CD8-positive, alpha-beta memory T cell (primary cell): Measurements from ENCODE around the gene PGBD5. TPM values are rescaled to one million over a fixed set of nuclear protein-coding genes. Genes with fewer than 3 reads are reported as not detected.
"Not testable (repeated sequence)": the region's sequence is repeated elsewhere in the genome, so short reads cannot be mapped to it uniquely, and the experiment has no call there.

Experiments
- CTCF ChIA-PET: fragments of 350-600 bp; sonication (Branson Sonifier 250); formaldehyde crosslinking; loops from one replicate; lab custom pipeline; 2021; ENCODE audit warnings: antibody characterized with exemption; lab: Charles Lee
- POLR2A ChIA-PET: fragments of 350-600 bp; sonication (Branson Sonifier 250); formaldehyde crosslinking; loops from one replicate; lab custom pipeline; 2021; ENCODE audit warnings: antibody characterized with exemption; lab: Charles Lee
- DNase-seq, 5 donors: peaks; one replicate each; pipeline versions ENCODE4 v3.0.0 to v3.0.0-alpha.2; 2020 to 2022; ENCODE audit warnings: mixed read lengths in 1 of 5
- H3K27ac ChIP-seq: one replicate; pipeline ENCODE4 v1.7.0; 2013; ENCODE audit warnings: low read depth, mild to moderate bottlenecking, low read length, moderate library complexity
- H3K27me3 ChIP-seq: 2 replicates; pipeline ENCODE4 v1.7.0; 2013; ENCODE audit warnings: low read length, mild to moderate bottlenecking; ENCODE audit not compliant: insufficient read depth, poor library complexity, severe bottlenecking
- H3K36me3 ChIP-seq: 2 replicates; pipeline ENCODE4 v1.7.0; 2013; ENCODE audit warnings: mild to moderate bottlenecking, low read length, moderate library complexity; ENCODE audit not compliant: insufficient read depth
- H3K4me1 ChIP-seq: 2 replicates; pipeline ENCODE4 v1.7.0; 2013; ENCODE audit warnings: mild to moderate bottlenecking, low read length, moderate library complexity; ENCODE audit not compliant: insufficient read depth
- H3K4me3 ChIP-seq: 2 replicates; pipeline ENCODE4 v1.7.0; 2013; ENCODE audit warnings: mild to moderate bottlenecking, low read length
- H3K9me3 ChIP-seq: 2 replicates; pipeline ENCODE4 v1.7.0; 2013; ENCODE audit warnings: mild to moderate bottlenecking, low read length
- H3K27ac Mint-ChIP-seq, 8 donors: one replicate each; pipeline ENCODE4 v1.8.0; 2020 to 2021; ENCODE audit warnings: mixed read lengths in 8 of 8, mild to moderate bottlenecking in 6 of 8, inconsistent platforms in 3 of 8, moderate library complexity in 3 of 8
- H3K27me3 Mint-ChIP-seq, 2 donors: one replicate each; pipeline ENCODE4 v1.8.0; 2020 to 2021; ENCODE audit warnings: mixed read lengths in 2 of 2, mild to moderate bottlenecking in 1 of 2, moderate library complexity in 1 of 2
- H3K36me3 Mint-ChIP-seq, 3 donors: one replicate each; pipeline ENCODE4 v1.8.0; 2020 to 2021; ENCODE audit warnings: mixed read lengths in 3 of 3, inconsistent platforms in 1 of 3, mild to moderate bottlenecking in 1 of 3
- H3K4me1 Mint-ChIP-seq, 3 donors: one replicate each; pipeline ENCODE4 v1.8.0; 2020 to 2021; ENCODE audit warnings: mixed read lengths in 3 of 3, inconsistent platforms in 1 of 3, mild to moderate bottlenecking in 1 of 3
- H3K4me3 Mint-ChIP-seq, 7 donors: one replicate each; pipeline ENCODE4 v1.8.0; 2020 to 2021; ENCODE audit warnings: mixed read lengths in 7 of 7, mild to moderate bottlenecking in 6 of 7, moderate library complexity in 4 of 7, inconsistent platforms in 2 of 7
- H3K9me3 Mint-ChIP-seq, 5 donors: one replicate each; pipeline ENCODE4 v1.8.0; 2020 to 2022; ENCODE audit warnings: mixed read lengths in 5 of 5, mild to moderate bottlenecking in 3 of 5, moderate library complexity in 2 of 5, inconsistent platforms in 1 of 5
- polyA plus RNA-seq: library from polyadenylated mRNA; unstranded; fragments of 300-500 nt; fragmentation: Illumina TruSeq; gene quantifications from one replicate; pipeline ENCODE4 v1.2.3, GENCODE V29; 2021
- total RNA-seq, 2 experiments: library from RNA; stranded (reverse); gene quantifications; one replicate each; pipeline ENCODE4 v1.2.3, GENCODE V29; 2021

Gene PGBD5
- total and polyA plus RNA-seq, 3 experiments from 2014 or later, result not detected

DNA sequence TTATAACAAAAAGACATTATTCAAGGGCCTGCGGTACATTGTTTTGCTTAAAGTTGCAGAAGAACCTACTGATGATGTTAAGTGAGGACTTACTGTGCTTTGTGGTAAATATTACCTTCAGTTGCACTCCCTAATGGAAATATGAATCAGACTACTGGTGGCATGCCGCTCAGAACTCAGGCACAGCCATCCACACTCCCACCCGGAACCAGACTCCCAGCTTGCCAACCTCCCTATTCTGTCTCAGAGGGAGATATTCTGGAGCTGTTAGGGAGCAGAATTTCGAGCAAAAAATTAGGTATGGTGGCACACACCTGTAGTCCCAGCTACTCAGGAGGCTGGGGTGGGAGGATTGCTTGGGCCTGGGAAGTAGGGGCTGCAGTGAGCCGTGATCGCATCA, 13.1 kb downstream of the PGBD5 start:
- H3K27ac ChIP-seq, result no peak overlapping the region
- H3K4me1 Mint-ChIP-seq, result no peaks in the 10 kb centered on the region
- no peaks in the 10 kb centered on the region for H3K4me1 ChIP-seq
- POLR2A ChIA-PET, result no interaction called here
- H3K9me3 Mint-ChIP-seq, result peaks cover 0 to 4% (median 0%) of the 10 kb centered on the region in 5 donors
- no peak overlapping the region for H3K4me3 ChIP-seq
- no peak for DNase-seq
- H3K9me3 ChIP-seq, result no peaks in the 10 kb centered on the region
- H3K36me3 ChIP-seq, result no peaks in the 10 kb centered on the region
- peaks cover 19 to 65% of the 10 kb centered on the region in 2 donors for H3K27me3 Mint-ChIP-seq
- no peaks in the 10 kb centered on the region for H3K36me3 Mint-ChIP-seq
- no peak overlapping the region for H3K27ac Mint-ChIP-seq
- CTCF ChIA-PET, result no interaction called here
- H3K27me3 ChIP-seq, result peaks cover 3% of the 10 kb centered on the region
- H3K4me3 Mint-ChIP-seq, result no peak overlapping the region

GRCh38 chr1:230408971-230409370, 17.2 kb downstream of the PGBD5 start:
- Histone ChIP-seq H3K27ac (no peak overlapping the region), H3K9me3 (no peaks in the 10 kb centered on the region), H3K36me3 (no peaks in the 10 kb centered on the region), H3K4me3 (no peak overlapping the region), H3K4me1 (no peaks in the 10 kb centered on the region), H3K27me3 (no peaks in the 10 kb centered on the region)
- CTCF ChIA-PET, result no interaction called here
- Mint-ChIP-seq H3K27me3 (peaks cover 7 to 38% of the 10 kb centered on the region in 2 donors), H3K4me3 (no peak overlapping the region), H3K9me3 (peaks cover 0 to 6% (median 0%) of the 10 kb centered on the region in 5 donors), H3K27ac (no peak overlapping the region), H3K4me1 (no peaks in the 10 kb centered on the region), H3K36me3 (no peaks in the 10 kb centered on the region)
- POLR2A ChIA-PET, result no interaction called here
- no peak for DNase-seq

DNA sequence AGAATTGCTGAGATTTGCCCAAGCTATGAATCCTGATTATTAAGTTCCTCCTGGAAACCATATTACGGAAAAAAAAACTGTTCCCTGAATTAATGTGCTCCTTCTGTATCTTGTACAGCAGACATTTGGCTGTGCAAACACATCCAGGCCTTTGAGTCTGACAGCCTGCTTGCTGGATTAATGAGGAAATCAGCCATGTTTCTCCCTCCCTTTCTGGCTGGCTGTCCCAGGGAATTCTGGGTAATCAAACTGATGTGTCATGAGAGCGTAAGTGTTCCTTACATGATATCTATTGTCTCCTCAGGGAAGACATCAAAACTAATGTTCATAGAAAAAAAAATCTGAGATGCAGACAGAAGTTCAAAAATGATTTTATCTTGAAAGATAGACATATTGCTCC, 18.8 kb downstream of the PGBD5 start:
- POLR2A ChIA-PET, result no interaction called here

GRCh38 chr1:230406727-230407126, 19.4 kb downstream of the PGBD5 start:
- H3K27ac ChIP-seq, H3K9me3 ChIP-seq, H3K27ac Mint-ChIP-seq, H3K4me1 Mint-ChIP-seq, H3K4me3 Mint-ChIP-seq, DNase-seq, H3K27me3 ChIP-seq, H3K4me1 ChIP-seq, H3K4me3 ChIP-seq, H3K36me3 ChIP-seq, POLR2A ChIA-PET, H3K9me3 Mint-ChIP-seq, H3K36me3 Mint-ChIP-seq, CTCF ChIA-PET: not testable (repeated sequence)
- peaks cover 2 to 36% of the 10 kb centered on the region in 2 donors for H3K27me3 Mint-ChIP-seq

More for the DNA sequence above, 18.8 kb downstream of the PGBD5 start:
- Mint-ChIP-seq H3K27me3 (peaks cover 4 to 35% of the 10 kb centered on the region in 2 donors), H3K36me3 (no peaks in the 10 kb centered on the region), H3K27ac (no peak overlapping the region), H3K9me3 (peaks cover 0 to 6% (median 0%) of the 10 kb centered on the region in 5 donors), H3K4me1 (no peaks in the 10 kb centered on the region), H3K4me3 (no peak overlapping the region)
- H3K27ac ChIP-seq, result no peak overlapping the region
- no peak for DNase-seq
- no peaks in the 10 kb centered on the region for H3K9me3 ChIP-seq
- H3K27me3 ChIP-seq, result no peaks in the 10 kb centered on the region
- no peaks in the 10 kb centered on the region for H3K36me3 ChIP-seq
- H3K4me1 ChIP-seq, result no peaks in the 10 kb centered on the region
- no peak overlapping the region for H3K4me3 ChIP-seq
- CTCF ChIA-PET, result no interaction called here

DNA sequence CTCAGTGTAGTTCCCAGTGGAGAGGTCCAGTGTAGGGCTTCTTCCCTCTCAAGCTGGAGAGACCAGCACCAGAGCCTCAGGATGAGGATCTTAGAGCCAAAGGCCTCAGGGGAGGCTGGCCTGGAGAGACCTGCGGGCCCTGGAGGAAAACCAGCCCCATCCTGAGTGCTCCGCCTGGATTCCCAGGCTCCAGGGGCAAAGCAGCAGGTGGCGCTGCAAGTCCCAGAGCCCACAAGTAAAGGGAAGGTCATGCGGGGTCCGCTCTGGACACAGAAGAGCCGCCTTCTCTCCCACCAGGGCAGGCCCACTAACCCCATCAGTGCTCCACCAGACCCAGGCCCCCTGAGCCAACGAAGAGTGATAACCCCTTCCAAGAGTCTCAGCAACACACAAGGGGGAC, 22.7 kb downstream of the PGBD5 start:
- CTCF ChIA-PET, result no interaction called here
- Histone ChIP-seq H3K9me3 (no peaks in the 10 kb centered on the region), H3K4me1 (no peaks in the 10 kb centered on the region), H3K27me3 (no peaks in the 10 kb centered on the region), H3K4me3 (no peak overlapping the region), H3K27ac (no peak overlapping the region), H3K36me3 (no peaks in the 10 kb centered on the region)
- no peaks in the 10 kb centered on the region for H3K4me1 Mint-ChIP-seq
- H3K9me3 Mint-ChIP-seq, result peaks cover 0 to 2% (median 0%) of the 10 kb centered on the region in 5 donors
- peaks cover 9 to 48% of the 10 kb centered on the region in 2 donors for H3K27me3 Mint-ChIP-seq
- no peak for DNase-seq
- H3K4me3 Mint-ChIP-seq, result no peak overlapping the region
- H3K36me3 Mint-ChIP-seq, result no peaks in the 10 kb centered on the region
- POLR2A ChIA-PET, result no interaction called here
- no peak overlapping the region for H3K27ac Mint-ChIP-seq

DNA sequence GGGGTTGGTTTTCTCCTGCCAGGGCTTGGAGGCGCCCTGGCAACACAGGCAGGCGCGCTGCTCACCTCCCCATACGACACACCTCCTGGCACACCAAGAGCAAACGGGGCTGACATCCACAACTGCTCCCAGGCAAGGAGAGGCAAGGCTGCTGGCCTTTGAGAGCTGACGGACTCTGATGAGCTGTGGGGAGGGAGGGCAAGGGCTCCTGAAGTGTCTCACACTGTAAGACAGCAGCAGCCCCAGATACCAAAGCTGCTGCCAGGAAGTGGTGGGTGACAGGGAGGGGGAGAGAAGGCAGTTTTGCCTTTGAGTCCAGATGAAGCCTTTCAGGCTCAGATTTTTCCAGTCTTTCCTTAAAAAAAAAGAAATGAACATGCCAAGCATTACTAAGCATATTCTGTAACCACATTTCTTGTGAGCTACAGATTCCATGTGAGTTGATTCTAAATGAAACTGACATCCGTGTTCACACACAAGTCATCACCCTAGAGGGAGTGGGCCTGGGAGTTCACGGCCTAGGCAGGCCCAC, 24.3 kb downstream of the PGBD5 start:
- H3K4me1 ChIP-seq, result no peaks in the 10 kb centered on the region
- Mint-ChIP-seq H3K27ac (no peak overlapping the region), H3K9me3 (peaks cover 0 to 2% (median 0%) of the 10 kb centered on the region in 5 donors), H3K36me3 (no peaks in the 10 kb centered on the region), H3K27me3 (peaks cover 18 to 57% of the 10 kb centered on the region in 2 donors), H3K4me3 (no peak overlapping the region), H3K4me1 (no peaks in the 10 kb centered on the region)
- H3K9me3 ChIP-seq, result no peaks in the 10 kb centered on the region
- no peak for DNase-seq
- no peak overlapping the region for H3K27ac ChIP-seq
- ChIA-PET POLR2A (no interaction called here), CTCF (no interaction called here)
- H3K27me3 ChIP-seq, result no peaks in the 10 kb centered on the region
- no peaks in the 10 kb centered on the region for H3K36me3 ChIP-seq
- H3K4me3 ChIP-seq, result no peak overlapping the region

DNA sequence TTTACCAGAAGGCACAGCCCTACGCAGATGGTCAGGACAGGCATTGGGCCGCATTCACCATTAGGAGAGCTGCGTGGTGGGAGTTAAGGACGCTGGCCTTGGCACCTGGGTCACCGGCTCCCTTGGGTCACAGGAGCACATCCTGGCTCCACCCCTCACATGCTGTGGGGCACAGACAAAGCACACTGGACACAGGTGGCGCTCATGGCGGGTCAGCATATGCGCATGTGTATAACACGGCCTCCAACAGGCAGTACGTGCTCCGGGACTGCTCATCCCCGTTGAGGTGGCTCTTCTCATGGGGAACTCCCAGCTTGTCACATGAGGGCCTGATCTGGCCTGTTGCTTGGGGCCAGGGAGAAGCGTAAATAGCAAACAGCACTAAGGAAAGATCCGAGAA, 25.0 kb downstream of the PGBD5 start:
- CTCF ChIA-PET, result no interaction called here
- POLR2A ChIA-PET, result no interaction called here
- H3K36me3 ChIP-seq, result no peaks in the 10 kb centered on the region
- no peak for DNase-seq
- H3K4me1 ChIP-seq, result no peaks in the 10 kb centered on the region
- no peak overlapping the region for H3K27ac Mint-ChIP-seq
- H3K4me3 Mint-ChIP-seq, result no peak overlapping the region
- H3K27me3 ChIP-seq, result no peaks in the 10 kb centered on the region
- H3K27me3 Mint-ChIP-seq, result peaks cover 20 to 61% of the 10 kb centered on the region in 2 donors
- no peaks in the 10 kb centered on the region for H3K4me1 Mint-ChIP-seq
- H3K27ac ChIP-seq, result no peak overlapping the region
- H3K4me3 ChIP-seq, result no peak overlapping the region
- no peaks in the 10 kb centered on the region for H3K9me3 ChIP-seq
- no peaks in the 10 kb centered on the region for H3K36me3 Mint-ChIP-seq
- peaks cover 0 to 2% (median 0%) of the 10 kb centered on the region in 5 donors for H3K9me3 Mint-ChIP-seq

DNA sequence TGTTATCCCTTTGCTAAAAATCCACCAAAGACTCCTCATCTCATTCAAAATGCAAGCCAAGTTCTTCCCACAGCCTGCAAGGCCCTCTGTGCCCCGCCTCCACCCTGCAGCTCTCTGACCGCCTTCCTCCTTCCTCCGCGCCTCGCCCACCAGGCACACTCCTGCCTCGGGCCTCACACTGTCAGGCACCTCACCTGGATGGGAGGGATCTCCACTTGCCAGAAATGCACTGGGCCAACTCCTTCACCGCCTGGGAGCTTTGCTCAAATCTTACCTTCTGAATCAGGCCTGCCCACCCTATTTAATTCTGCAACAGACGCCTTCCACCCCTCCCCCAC, 26.2 kb downstream of the PGBD5 start:
- H3K36me3 Mint-ChIP-seq, result no peaks in the 10 kb centered on the region
- Histone ChIP-seq H3K27me3 (no peaks in the 10 kb centered on the region), H3K4me1 (no peaks in the 10 kb centered on the region), H3K4me3 (no peak overlapping the region), H3K36me3 (no peaks in the 10 kb centered on the region), H3K9me3 (no peaks in the 10 kb centered on the region), H3K27ac (no peak overlapping the region)
- no peak overlapping the region for H3K27ac Mint-ChIP-seq
- H3K27me3 Mint-ChIP-seq, result peaks cover 20 to 61% of the 10 kb centered on the region in 2 donors
- no peaks in the 10 kb centered on the region for H3K4me1 Mint-ChIP-seq
- peaks cover 0 to 2% (median 0%) of the 10 kb centered on the region in 5 donors for H3K9me3 Mint-ChIP-seq
- no peak overlapping the region for H3K4me3 Mint-ChIP-seq
- no peak for DNase-seq
- POLR2A ChIA-PET, result no interaction called here
- CTCF ChIA-PET, result no interaction called here
